GM21447 (cell line): ENCODE measurements around the gene TMEM86A.

Source experiments
- ATAC-seq: cut with Tn5 transposase; IDR thresholded peaks from one replicate; pipeline ENCODE4 v1.9.1; 2021; ENCODE audit not compliant: unreplicated experiment

TMEM86A gene

DNA sequence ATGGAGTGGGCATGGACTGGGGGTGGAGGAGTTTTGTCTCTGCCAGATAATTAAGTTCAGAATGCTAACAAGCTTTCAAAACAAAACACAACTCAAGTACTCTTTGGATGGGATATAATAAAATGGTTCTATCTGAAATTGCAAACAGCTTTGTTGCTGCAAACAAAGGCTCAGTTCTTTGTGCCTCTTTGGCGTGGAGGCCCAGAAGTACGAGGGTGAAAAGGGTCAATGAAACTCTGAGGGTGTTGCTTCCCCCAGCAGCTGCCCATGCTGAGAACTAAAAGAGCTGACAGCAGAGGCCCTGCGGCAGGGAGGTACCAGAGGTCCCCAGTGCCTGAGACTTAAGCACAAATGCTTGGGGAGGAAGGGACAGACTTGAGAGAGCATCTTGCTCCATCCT is 53.9 kb downstream of the TMEM86A start:
- ATAC-seq, result no peak

DNA sequence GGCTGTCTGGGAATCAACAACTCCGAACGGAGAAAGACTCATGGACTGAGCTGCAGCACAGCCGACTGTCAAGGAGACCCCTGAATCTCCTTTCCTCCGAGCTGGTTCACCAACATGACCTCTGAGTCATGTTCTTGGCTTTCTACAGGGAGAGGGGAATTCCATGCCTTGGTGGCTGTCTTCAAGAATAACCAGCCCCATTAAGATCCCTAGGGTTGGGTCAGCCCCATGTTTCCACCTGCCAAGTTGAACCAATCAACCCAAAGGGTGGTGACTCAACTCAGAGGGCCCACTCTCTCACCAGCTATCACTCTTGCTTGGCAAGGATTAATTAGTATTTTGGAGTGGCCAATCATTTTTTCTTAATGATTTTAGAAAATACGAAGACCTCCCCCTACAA is 55.7 kb downstream of the TMEM86A start:
- no peak for ATAC-seq
